Duodenal mucosa (tissue), 2 donors: ENCODE results near the gene NFATC1.

Source experiments
- H3K27ac ChIP-seq: one replicate; pipeline ENCODE4 v1.7.0; 2013; ENCODE audit warnings: low read depth, low read length
- H3K27me3 ChIP-seq, 2 donors: one replicate each; pipeline ENCODE4 v1.7.0; 2013; ENCODE audit warnings: low read length in 2 of 2, control low read depth in 1 of 2; ENCODE audit not compliant: insufficient read depth in 2 of 2, control insufficient read depth in 1 of 2
- H3K36me3 ChIP-seq, 2 donors: one replicate each; pipeline ENCODE4 v1.7.0; 2013; ENCODE audit warnings: low read length in 2 of 2, control low read depth in 1 of 2; ENCODE audit not compliant: insufficient read depth in 2 of 2, control insufficient read depth in 1 of 2
- H3K4me1 ChIP-seq, 2 donors: one replicate each; pipeline ENCODE4 v1.7.0; 2013; ENCODE audit warnings: low read length in 2 of 2, control low read depth in 1 of 2; ENCODE audit not compliant: insufficient read depth in 2 of 2, control insufficient read depth in 1 of 2
- H3K4me3 ChIP-seq, 2 donors: one replicate each; pipeline ENCODE4 v1.7.0; 2013; ENCODE audit warnings: low read length in 2 of 2, low read depth in 1 of 2
- H3K9ac ChIP-seq, 2 donors: one replicate each; pipeline ENCODE4 v1.7.0; 2013; ENCODE audit warnings: low read length in 2 of 2, low read depth in 1 of 2
- H3K9me3 ChIP-seq, 2 donors: one replicate each; pipeline ENCODE4 v1.7.0; 2013; ENCODE audit warnings: low read length in 2 of 2, control low read depth in 1 of 2; ENCODE audit not compliant: control insufficient read depth in 1 of 2

Gene NFATC1

DNA sequence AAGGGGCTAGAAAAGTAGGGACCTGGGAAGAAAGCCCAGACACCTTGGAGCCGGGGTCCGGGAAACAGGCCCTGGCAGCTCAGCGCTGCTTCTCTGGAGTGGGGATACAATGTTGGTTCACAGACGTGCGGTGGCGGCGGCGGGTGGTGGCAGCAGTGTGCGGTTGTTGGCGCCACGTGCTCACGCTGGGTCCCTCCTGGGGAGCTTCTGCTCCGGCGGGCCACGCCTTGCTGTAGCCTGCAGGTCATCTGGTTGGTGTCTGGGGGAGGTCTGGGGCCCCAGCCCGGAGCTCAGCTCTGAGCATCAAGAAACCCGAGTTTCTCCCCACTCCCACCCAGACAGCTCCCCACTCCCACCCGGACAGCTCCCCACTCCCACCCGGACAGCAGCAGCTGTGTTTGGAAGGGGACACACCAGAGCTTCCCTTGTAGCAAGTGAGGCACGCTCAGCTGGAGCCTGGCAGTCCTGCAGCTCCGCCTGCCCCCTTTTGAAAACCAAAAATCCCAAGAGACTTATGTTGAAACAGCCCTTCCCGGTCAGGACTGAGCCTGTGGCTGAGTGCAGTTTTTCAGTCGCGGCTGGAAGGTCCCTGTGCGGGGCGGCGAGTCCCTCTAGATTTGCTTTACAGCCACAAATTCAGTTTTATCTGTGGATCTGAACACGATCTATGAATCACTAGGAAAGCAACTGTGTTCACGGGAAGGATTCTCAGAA lies 46.9 kb downstream of the NFATC1 start:
- H3K4me1 ChIP-seq: peaks cover 0 to 6% of the 10 kb centered on the region in 2 donors
- no peaks in the 10 kb centered on the region for H3K27me3 ChIP-seq
- no peaks in the 10 kb centered on the region for H3K9me3 ChIP-seq
- H3K27ac ChIP-seq: no peak overlapping the region
- no peak overlapping the region for H3K4me3 ChIP-seq
- H3K9ac ChIP-seq: no peak overlapping the region
- no peaks in the 10 kb centered on the region for H3K36me3 ChIP-seq

DNA sequence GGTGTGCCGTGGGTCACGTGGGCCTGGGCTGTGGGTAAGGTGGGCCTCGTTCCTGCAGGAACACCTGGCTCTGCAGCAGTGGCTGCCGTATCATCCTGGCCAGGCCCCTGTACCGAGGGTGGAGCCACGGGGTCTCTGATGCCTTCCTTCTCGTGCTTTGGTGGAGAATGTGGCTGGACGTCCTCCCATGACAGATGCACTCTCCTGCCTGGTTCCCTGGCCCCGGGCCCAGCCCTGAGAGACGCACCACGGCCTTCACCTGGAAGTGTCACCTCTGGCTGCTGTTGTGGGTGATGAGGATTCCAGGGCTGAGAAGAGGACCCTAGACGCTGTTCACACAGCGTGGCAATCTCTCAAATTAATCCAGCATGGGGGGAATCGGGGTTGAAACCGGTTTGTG lies 49.5 kb downstream of the NFATC1 start:
- H3K9me3 ChIP-seq: no peaks in the 10 kb centered on the region
- H3K4me1 ChIP-seq: peaks cover 0 to 4% of the 10 kb centered on the region in 2 donors
- no peak overlapping the region for H3K9ac ChIP-seq
- H3K27me3 ChIP-seq: no peaks in the 10 kb centered on the region
- H3K36me3 ChIP-seq: no peaks in the 10 kb centered on the region
- H3K27ac ChIP-seq: no peak overlapping the region
- no peak overlapping the region for H3K4me3 ChIP-seq

DNA sequence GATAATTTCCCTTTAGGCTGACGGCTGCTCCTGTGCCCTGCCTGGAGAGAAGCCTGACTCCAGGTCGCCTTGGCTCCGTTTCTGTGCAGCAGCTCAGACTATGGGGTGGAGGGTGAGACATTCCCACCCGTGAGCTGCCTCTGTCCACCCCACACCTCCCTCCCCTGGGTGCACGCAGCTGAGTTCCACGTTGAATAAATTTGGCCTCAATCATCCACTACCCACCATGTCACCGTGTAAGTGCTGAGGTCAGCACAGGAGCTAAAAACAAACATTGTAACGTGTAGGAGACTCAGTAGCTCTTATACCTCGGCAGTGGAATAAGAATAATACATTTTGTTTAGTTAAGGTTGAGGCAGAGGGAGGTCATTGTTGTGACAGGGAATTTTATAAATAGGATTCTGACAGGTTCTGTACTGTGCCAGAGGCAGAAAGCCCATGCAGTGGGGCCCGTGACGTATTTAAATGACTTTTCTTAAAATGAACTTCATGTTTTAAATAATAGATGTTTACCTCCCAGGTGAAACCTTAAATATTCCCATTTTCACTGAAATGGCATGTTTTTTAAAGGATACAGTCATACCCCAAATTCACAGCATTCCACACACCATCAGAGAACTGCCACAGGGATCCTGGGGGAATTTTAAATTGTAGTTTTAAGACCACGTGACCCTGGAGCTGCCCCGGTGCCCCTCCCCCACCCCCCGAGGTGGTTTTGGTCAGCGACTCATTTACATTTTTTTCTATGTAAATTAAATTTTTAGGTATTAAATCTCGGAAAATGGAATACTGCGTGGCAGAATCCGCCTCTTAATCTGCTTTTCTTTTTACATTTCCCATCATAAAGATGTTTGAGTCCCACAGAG lies 50.2 kb downstream of the NFATC1 start:
- Histone ChIP-seq H3K36me3 (no peaks in the 10 kb centered on the region), H3K4me3 (no peak overlapping the region), H3K4me1 (no peaks in the 10 kb centered on the region), H3K9ac (no peak overlapping the region), H3K27me3 (no peaks in the 10 kb centered on the region), H3K27ac (no peak overlapping the region), H3K9me3 (no peaks in the 10 kb centered on the region)

DNA sequence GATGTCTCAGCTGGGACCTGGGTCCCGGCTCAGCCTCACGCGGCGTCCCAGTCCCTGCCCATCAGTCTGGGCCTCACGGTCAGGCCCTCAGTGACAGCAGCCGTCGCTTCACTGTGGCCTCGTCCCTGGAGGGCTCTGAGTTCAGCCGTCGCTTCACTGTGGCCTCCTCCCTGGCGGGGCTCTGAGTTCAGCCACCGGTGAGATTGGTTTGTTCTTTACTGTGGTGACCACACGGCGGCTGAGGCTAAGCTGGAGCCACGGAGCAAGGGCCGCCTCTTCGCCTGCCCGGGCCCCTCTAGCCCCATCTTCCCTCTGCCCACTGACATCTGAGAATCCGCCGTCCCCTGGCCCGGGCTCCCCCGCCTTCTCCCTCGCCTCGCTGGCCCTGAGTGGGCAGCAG lies 51.2 kb downstream of the NFATC1 start:
- Histone ChIP-seq H3K9me3 (no peaks in the 10 kb centered on the region), H3K9ac (no peak overlapping the region), H3K4me3 (no peak overlapping the region), H3K27me3 (no peaks in the 10 kb centered on the region), H3K36me3 (peaks cover 0 to 6% of the 10 kb centered on the region in 2 donors), H3K4me1 (no peaks in the 10 kb centered on the region), H3K27ac (no peak overlapping the region)

DNA sequence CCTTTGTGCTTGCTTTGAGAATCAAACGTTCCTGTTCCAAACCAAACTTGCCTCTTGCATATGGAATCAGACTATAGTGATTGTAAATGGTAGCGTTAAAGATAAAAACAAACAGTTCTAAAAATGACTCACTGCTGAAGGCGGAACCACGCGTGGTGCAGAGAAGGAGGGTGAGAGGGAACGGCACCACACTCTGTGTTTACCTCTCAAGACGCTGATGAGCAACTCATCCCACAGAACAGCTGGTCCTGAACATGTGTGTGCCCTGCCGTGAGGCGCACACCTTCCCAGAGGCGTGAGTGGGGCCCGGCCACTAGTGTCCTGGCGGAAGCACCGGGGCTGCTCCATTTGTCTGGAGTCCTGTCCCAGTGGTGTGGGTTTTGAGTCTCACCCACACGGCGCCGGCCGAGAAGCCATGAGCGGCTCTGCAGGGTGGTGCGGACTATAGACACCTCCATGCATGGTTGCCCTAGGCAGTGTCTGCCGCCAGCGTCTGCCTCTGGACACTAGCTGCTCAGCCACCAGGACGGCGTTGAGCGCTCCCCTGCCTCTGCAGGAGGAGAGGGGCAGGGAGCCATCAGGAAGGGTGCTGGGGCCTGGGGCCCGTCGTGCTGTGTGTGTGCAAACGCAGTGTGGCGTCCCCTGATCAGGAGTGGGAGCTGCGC lies 52.1 kb downstream of the NFATC1 start:
- H3K9me3 ChIP-seq: no peaks in the 10 kb centered on the region
- H3K27ac ChIP-seq: no peak overlapping the region
- no peak overlapping the region for H3K9ac ChIP-seq
- no peaks in the 10 kb centered on the region for H3K27me3 ChIP-seq
- no peaks in the 10 kb centered on the region for H3K4me1 ChIP-seq
- no peak overlapping the region for H3K4me3 ChIP-seq
- H3K36me3 ChIP-seq: peaks cover 0 to 6% of the 10 kb centered on the region in 2 donors

DNA sequence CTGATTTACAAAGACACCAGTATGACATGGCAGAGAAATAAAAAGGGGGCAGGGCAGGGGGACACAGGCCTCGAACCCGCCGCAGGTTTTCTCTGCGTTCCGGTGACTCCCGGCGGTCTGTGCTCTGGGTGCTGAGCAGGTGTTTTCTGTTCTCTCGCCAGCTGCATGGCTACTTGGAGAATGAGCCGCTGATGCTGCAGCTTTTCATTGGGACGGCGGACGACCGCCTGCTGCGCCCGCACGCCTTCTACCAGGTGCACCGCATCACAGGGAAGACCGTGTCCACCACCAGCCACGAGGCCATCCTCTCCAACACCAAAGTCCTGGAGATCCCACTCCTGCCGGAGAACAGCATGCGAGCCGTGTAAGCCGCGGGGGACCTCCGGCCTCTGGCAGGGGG lies 52.9 kb downstream of the NFATC1 start:
- Histone ChIP-seq H3K4me3 (no peak overlapping the region), H3K4me1 (no peaks in the 10 kb centered on the region), H3K27ac (no peak overlapping the region), H3K27me3 (no peaks in the 10 kb centered on the region), H3K9ac (no peak overlapping the region), H3K36me3 (peaks cover 0 to 6% of the 10 kb centered on the region in 2 donors), H3K9me3 (no peaks in the 10 kb centered on the region)

DNA sequence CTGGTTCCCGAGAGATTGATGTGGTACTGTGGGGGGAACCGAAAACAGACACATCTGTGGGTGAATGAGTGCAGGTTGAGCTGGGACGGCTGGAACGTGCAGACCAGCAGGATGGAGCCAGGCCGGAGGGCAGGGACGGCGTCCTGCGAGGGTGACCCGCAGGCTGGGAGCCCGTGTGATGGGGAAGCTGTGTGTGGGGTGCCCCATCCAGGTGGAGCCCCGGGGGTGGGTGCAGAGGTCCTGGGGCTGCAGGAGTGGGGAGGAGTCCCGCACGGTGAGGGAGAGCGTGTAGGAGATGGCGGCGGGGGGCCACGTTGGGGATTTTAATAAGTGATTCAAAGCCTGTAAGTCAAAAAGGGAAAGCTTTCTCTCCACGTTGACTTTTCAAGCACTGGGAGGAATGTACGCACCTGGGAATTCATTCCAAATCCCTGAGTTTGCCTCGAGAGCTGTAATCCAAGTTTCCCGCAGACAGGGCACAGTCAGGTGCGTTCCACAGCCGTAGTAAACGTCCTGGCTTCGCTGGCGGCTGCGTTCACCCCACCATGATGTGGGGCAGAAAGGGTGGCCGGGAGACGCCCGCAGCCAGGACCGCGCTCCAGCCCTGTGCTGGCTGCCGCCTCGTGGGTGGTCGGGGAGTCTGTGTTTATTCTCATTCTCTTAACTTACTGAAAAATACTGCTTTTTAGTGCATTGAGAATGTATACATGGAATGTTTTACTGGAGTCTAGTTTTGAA lies 54.0 kb downstream of the NFATC1 start:
- peaks cover under 1 to 9% of the 10 kb centered on the region in 2 donors for H3K36me3 ChIP-seq
- no peak overlapping the region for H3K9ac ChIP-seq
- H3K4me3 ChIP-seq: no peak overlapping the region
- H3K4me1 ChIP-seq: no peaks in the 10 kb centered on the region
- no peaks in the 10 kb centered on the region for H3K9me3 ChIP-seq
- no peaks in the 10 kb centered on the region for H3K27me3 ChIP-seq
- H3K27ac ChIP-seq: no peak overlapping the region

DNA sequence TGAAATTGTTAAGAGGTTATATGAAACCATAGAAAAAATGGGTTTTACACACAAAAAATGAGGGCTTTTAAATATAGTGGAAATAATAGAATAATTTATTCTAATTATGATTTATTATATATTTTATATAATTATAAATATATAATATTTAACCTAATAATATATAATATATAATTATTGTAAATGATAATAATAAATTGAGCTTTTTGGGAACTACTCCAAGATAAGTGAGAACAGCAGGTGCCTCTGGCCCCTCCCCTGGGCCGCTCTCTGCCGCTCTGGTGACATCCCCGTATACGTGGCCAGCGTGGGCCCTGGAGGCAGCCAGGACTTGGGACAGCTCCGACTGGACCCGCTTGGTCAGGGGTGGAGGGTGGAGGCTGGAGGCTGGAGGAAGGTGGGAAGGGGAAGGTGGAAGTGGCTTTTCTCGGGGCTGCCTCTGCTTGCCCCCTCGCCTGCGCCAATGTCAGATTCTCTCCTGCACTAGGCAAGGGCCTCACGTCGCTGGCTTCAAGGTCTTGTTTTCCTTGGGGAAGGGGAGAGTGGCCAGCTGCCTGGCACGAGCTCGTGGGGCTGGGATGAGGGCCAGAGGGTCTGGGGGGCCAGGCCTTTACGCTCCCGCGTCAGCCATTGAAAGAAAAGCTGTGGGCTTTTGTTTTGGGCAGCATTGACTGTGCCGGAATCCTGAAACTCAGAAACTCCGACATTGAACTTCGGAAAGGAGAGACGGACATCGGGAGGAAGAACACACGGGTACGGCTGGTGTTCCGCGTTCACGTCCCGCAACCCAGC lies 54.8 kb downstream of the NFATC1 start:
- Histone ChIP-seq H3K9me3 (no peaks in the 10 kb centered on the region), H3K36me3 (peaks cover 4 to 9% of the 10 kb centered on the region in 2 donors), H3K27me3 (no peaks in the 10 kb centered on the region), H3K4me3 (no peak overlapping the region), H3K27ac (no peak overlapping the region), H3K4me1 (no peaks in the 10 kb centered on the region), H3K9ac (no peak overlapping the region)
